HepG2 (cell line): ENCODE measurements around the gene KRTAP1-5. TPM values are rescaled to one million over a fixed set of nuclear protein-coding genes. Genes with fewer than 3 reads are reported as not detected.
A peak's percentile ranks its signal among the peaks of the same experiment; 100 is the strongest.

ENCODE experiments used
- ARID5B ChIP-seq: IDR thresholded peaks from 2 replicates; pipeline ENCODE4 v1.4.0; 2020; ENCODE audit warnings: mild to moderate bottlenecking, missing genetic modification reagents
- EP300 ChIP-seq, 3 experiments: sonication (generic) in 1 of 3; formaldehyde crosslinking in 1 of 3; IDR thresholded peaks; 2 replicates each; pipeline versions ENCODE4 v1.5.1 to v1.6.1; 2011 to 2020; ENCODE audit warnings: low read depth in 2 of 3, low read length in 2 of 3, borderline replicate concordance in 1 of 3, improper control_type of control experiment in 1 of 3, mild to moderate bottlenecking in 1 of 3, missing genetic modification reagents in 1 of 3, moderate library complexity in 1 of 3
- GPN1 ChIP-seq: sonication (generic); formaldehyde crosslinking; IDR thresholded peaks from 2 replicates; pipeline ENCODE4 v1.5.1; 2020; ENCODE audit warnings: missing genetic modification reagents, borderline replicate concordance
- NFE2L2 ChIP-seq: fragments of 150-350 bp; IDR thresholded peaks from 2 replicates; pipeline ENCODE4 v1.6.1; 2014; ENCODE audit warnings: low read length
- NR2F6 ChIP-seq, 2 experiments: IDR thresholded peaks; 2 replicates each; pipeline ENCODE4 v1.6.1; 2016; ENCODE audit warnings: antibody characterized with exemption in 1 of 2, mild to moderate bottlenecking in 1 of 2
- SOX5 ChIP-seq: IDR thresholded peaks from 2 replicates; pipeline ENCODE4 v1.6.1; 2016; ENCODE audit warnings: borderline replicate concordance
- TEAD2 ChIP-seq: sonication (generic); formaldehyde crosslinking; IDR thresholded peaks from 2 replicates; pipeline ENCODE4 v1.9.0; 2021; ENCODE audit warnings: missing genetic modification reagents
- ZNF256 ChIP-seq: sonication (generic); formaldehyde crosslinking; conservative IDR thresholded peaks from 2 replicates; pipeline ENCODE4 v1.4.0; 2020; ENCODE audit warnings: missing genetic modification reagents
- ZNF574 ChIP-seq: sonication (generic); formaldehyde crosslinking; IDR thresholded peaks from 2 replicates; pipeline ENCODE4 v1.4.0; 2020; ENCODE audit warnings: missing genetic modification reagents
- ZNF629 ChIP-seq: sonication (generic); formaldehyde crosslinking; conservative IDR thresholded peaks from 2 replicates; pipeline ENCODE4 v1.5.0; 2020; ENCODE audit warnings: missing genetic modification reagents
- ZNF839 ChIP-seq: sonication (generic); formaldehyde crosslinking; IDR thresholded peaks from 2 replicates; pipeline ENCODE4 v1.4.0; 2020; ENCODE audit warnings: missing genetic modification reagents, mild to moderate bottlenecking, borderline replicate concordance
- polyA plus RNA-seq, 8 experiments: library from polyadenylated mRNA; depleted of rRNA in 3 of 8; stranded (reverse) in 7 of 8; unstranded in 1 of 8; fragments of >200 nt; fragmentation: Illumina TruSeq in 4 of 8; extraction: Trizol in 4 of 8; gene quantifications; 2 replicates each; pipeline versions ENCODE4 v1.2.1 to v1.2.3, GENCODE V29; 2011 to 2016; ENCODE audit warnings: low read depth in 4 of 8, missing spikeins in 1 of 8, mixed read lengths in 1 of 8; ENCODE audit not compliant: insufficient read depth in 1 of 8
- total RNA-seq, 5 experiments: library from RNA; depleted of rRNA; stranded (reverse); fragments of >200 nt; fragmentation: Illumina TruSeq; extraction: Trizol; gene quantifications; 2 replicates each; pipeline ENCODE4 v1.2.3, GENCODE V29; 2016; ENCODE audit warnings: low read depth in 1 of 5
- TF ChIP-seq, protein P1 (sequence below): sonication (generic); formaldehyde crosslinking; IDR thresholded peaks from 2 replicates; pipeline ENCODE4 v1.5.0; 2020; ENCODE audit warnings: missing genetic modification reagents
- TF ChIP-seq, protein P2 (sequence below): IDR thresholded peaks from 2 replicates; pipeline ENCODE4 v1.6.1; 2012; ENCODE audit warnings: low read depth, low read length, improper control_type of control experiment
- TF ChIP-seq, protein P3 (sequence below): sonication (generic); formaldehyde crosslinking; IDR thresholded peaks from 2 replicates; pipeline ENCODE4 v1.8.1; 2023; ENCODE audit warnings: mild to moderate bottlenecking, missing genetic modification reagents

KRTAP1-5 gene
- total and polyA plus RNA-seq, 2 of the 13 experiments (the other 11 are each of a cell fraction or from before 2014, with no cell fraction given) = 0.09 TPM; not detected in 1

GRCh38 chr17:41002814-41003213, 24.2 kb downstream of the KRTAP1-5 start (continued):
- TF ChIP-seq EP300 (IDR thresholded peaks at IDR 0.05; ENCODE audit: low read depth in 2 of 2, low read length in 2 of 2) (peak in 1 of 2 experiments; percentile 51; a peak in 1 of 4 replicates), EP300 (CRISPR knock-in tag; IDR thresholded peaks at IDR 0.05; ENCODE audit: borderline replicate concordance) (no peak), ZNF574 (no peak), ZNF839 (no peak), TEAD2 (CRISPR knock-in tag) (no peak), ARID5B (CRISPR knock-in tag) (peak; percentile 46; the same call in 1 of the 2 replicates), ZNF629 (no peak), NR2F6 (IDR thresholded peaks at IDR 0.05) (peak; percentile 72), NR2F6 (CRISPR knock-in tag; IDR thresholded peaks at IDR 0.05) (peak; percentile 71), ZNF256 (CRISPR knock-in tag) (no peak), SOX5 (CRISPR knock-in tag) (peak; percentile 19; the same call in 1 of the 2 replicates), NFE2L2 (no peak), GPN1 (CRISPR knock-in tag) (no peak)
- TF ChIP-seq, protein P1, sequence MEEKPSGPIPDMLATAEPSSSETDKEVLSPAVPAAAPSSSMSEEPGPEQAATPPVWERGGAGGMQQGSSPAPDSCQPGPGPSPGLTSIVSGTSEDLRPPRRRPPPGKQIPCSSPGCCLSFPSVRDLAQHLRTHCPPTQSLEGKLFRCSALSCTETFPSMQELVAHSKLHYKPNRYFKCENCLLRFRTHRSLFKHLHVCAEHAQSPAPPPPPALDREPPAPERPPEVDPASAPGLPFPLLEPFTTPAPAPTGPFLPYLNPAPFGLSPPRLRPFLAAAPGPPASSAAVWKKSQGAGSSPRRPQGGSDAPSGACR (CRISPR knock-in tag) = no peak
- TF ChIP-seq, protein P2, sequence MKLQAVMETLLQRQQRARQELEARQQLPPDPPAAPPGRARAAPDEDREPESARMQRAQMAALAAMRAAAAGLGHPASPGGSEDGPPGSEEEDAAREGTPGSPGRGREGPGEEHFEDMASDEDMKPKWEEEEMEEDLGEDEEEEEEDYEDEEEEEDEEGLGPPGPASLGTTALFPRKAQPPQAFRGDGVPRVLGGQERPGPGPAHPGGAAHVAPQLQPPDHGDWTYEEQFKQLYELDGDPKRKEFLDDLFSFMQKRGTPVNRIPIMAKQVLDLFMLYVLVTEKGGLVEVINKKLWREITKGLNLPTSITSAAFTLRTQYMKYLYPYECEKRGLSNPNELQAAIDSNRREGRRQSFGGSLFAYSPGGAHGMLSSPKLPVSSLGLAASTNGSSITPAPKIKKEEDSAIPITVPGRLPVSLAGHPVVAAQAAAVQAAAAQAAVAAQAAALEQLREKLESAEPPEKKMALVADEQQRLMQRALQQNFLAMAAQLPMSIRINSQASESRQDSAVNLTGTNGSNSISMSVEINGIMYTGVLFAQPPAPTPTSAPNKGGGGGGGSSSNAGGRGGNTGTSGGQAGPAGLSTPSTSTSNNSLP = peak; percentile 47; the same call in 1 of the 2 replicates
- TF ChIP-seq, protein P3, sequence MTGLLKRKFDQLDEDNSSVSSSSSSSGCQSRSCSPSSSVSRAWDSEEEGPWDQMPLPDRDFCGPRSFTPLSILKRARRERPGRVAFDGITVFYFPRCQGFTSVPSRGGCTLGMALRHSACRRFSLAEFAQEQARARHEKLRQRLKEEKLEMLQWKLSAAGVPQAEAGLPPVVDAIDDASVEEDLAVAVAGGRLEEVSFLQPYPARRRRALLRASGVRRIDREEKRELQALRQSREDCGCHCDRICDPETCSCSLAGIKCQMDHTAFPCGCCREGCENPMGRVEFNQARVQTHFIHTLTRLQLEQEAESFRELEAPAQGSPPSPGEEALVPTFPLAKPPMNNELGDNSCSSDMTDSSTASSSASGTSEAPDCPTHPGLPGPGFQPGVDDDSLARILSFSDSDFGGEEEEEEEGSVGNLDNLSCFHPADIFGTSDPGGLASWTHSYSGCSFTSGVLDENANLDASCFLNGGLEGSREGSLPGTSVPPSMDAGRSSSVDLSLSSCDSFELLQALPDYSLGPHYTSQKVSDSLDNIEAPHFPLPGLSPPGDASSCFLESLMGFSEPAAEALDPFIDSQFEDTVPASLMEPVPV (CRISPR knock-in tag) = no peak
